ENCODE data around the gene SLC4A2. TPM values are rescaled to one million over a fixed set of nuclear protein-coding genes. Genes with fewer than 3 reads are reported as not detected.
A peak's percentile ranks its signal among the peaks of the same experiment; 100 is the strongest.

Gene SLC4A2
- total RNA-seq, 1 donor from 2014 or later, result 178 TPM

GRCh38 chr7:151113344-151114150 lies 54.2 kb downstream of the SLC4A2 start:
- Histone ChIP-seq H3K36me3 (peaks cover 11% of the 10 kb centered on the region), H3K4me3 (peak overlapping the region; percentile 28), H3K4me1 (peaks cover 22% of the 10 kb centered on the region), H3K9me3 (no peaks in the 10 kb centered on the region), H3K27me3 (no peaks in the 10 kb centered on the region), H3K27ac (peak overlapping the region; percentile 70)
- intact Hi-C loops (cut with DNase I), result loop anchor here (10.0 kb wide), 1 partner anchor 79 kb away; no protein-coding TSS in a partner anchor
- TF ChIP-seq, protein P1, sequence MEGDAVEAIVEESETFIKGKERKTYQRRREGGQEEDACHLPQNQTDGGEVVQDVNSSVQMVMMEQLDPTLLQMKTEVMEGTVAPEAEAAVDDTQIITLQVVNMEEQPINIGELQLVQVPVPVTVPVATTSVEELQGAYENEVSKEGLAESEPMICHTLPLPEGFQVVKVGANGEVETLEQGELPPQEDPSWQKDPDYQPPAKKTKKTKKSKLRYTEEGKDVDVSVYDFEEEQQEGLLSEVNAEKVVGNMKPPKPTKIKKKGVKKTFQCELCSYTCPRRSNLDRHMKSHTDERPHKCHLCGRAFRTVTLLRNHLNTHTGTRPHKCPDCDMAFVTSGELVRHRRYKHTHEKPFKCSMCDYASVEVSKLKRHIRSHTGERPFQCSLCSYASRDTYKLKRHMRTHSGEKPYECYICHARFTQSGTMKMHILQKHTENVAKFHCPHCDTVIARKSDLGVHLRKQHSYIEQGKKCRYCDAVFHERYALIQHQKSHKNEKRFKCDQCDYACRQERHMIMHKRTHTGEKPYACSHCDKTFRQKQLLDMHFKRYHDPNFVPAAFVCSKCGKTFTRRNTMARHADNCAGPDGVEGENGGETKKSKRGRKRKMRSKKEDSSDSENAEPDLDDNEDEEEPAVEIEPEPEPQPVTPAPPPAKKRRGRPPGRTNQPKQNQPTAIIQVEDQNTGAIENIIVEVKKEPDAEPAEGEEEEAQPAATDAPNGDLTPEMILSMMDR (IDR thresholded peaks at IDR 0.05), result no peak
- ATAC-seq (peak; percentile 51), DNase-seq (no peak)

- peak; percentile 46 for ATAC-seq
- peaks cover 22% of the 10 kb centered on the region for H3K4me1 ChIP-seq
- peak overlapping the region; percentile 70 for H3K27ac ChIP-seq
- peak overlapping the region; percentile 28 for H3K4me3 ChIP-seq
- H3K36me3 ChIP-seq, result peaks cover 20% of the 10 kb centered on the region
- DNase-seq, result peak; percentile 88
- intact Hi-C loops (cut with DNase I), result loop anchor here (10.0 kb wide), 1 partner anchor 80 kb away; no protein-coding TSS in a partner anchor
- no peaks in the 10 kb centered on the region for H3K9me3 ChIP-seq
- TF ChIP-seq, protein P1 (IDR thresholded peaks at IDR 0.05), result no peak
- H3K27me3 ChIP-seq, result no peaks in the 10 kb centered on the region
Observed at GRCh38 chr7:151114151-151115090, 55.0 kb downstream of the SLC4A2 start.

GRCh38 chr7:151115121-151115835 lies 55.9 kb downstream of the SLC4A2 start:
- no peaks in the 10 kb centered on the region for H3K27me3 ChIP-seq

DNA sequence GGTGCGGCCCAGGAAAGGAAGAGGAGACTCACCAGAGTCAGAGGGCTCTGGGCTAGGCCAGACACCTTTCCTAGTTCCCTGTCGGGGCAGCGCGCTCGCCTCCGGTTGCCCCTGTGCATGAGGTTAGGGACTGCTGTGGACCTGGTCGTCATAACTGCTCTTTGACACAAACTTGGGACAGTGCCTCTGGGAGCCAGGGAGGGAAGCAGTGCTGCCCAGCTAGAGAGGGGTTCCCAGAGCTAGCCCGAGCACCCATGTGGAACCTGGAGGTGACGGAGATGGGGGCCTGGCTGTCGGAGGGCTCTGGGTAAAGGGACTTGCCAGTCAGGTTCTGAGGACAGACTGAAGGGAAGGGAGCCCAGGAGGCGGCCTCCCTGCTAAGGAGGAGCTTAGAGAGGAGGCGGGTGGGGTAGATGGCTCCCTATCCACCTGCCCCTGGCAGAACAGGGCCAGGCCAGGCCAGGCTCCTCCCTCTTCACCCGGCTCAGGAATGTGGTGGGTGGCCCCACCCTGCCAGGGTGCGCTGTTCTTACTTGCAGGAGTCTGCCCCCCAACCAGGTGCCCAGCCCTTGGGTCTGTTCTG lies 56.5 kb downstream of the SLC4A2 start:
- ATAC-seq (peak; percentile 88), DNase-seq (peak; percentile 94)
- Histone ChIP-seq H3K27ac (peak overlapping the region; percentile 65), H3K4me3 (peak overlapping the region; percentile 42), H3K27me3 (no peaks in the 10 kb centered on the region), H3K36me3 (peaks cover 35% of the 10 kb centered on the region), H3K4me1 (peaks cover 17% of the 10 kb centered on the region), H3K9me3 (no peaks in the 10 kb centered on the region)
- TF ChIP-seq, protein P1 (IDR thresholded peaks at IDR 0.05), result no peak
- intact Hi-C loops (cut with DNase I), result loop anchor here (10.0 kb wide), 1 partner anchor 81 kb away; no protein-coding TSS in a partner anchor

More at GRCh38 chr7:151115121-151115835, 55.9 kb downstream of the SLC4A2 start:
- no peaks in the 10 kb centered on the region for H3K9me3 ChIP-seq
- H3K27ac ChIP-seq, result peak overlapping the region; percentile 51
- TF ChIP-seq, protein P1 (IDR thresholded peaks at IDR 0.05), result no peak
- no peak for DNase-seq
- ATAC-seq, result no peak
- intact Hi-C loops (cut with DNase I), result loop anchor here (10.0 kb wide), 1 partner anchor 80 kb away; no protein-coding TSS in a partner anchor
- peak overlapping the region; percentile 42 for H3K4me3 ChIP-seq
- peaks cover 22% of the 10 kb centered on the region for H3K4me1 ChIP-seq
- H3K36me3 ChIP-seq, result peaks cover 28% of the 10 kb centered on the region
